NCI-H146 (cell line): Measurements from ENCODE around the gene SMOC1.
A peak's percentile ranks its signal among the peaks of the same experiment; 100 is the strongest.

Experiments
- DNase-seq: peaks from one replicate; lab custom pipeline; 2025; lab: John Stamatoyannopoulos, UW

Gene SMOC1

GRCh38 chr14:70045310-70045709 is 166.1 kb downstream of the SMOC1 start:
- no peak for DNase-seq

GRCh38 chr14:70045844-70046535 is 166.8 kb downstream of the SMOC1 start:
- DNase-seq, result peak; percentile 84

GRCh38 chr14:70047598-70048312 is 168.5 kb downstream of the SMOC1 start:
- DNase-seq, result no peak

- no peak for DNase-seq
These were observed 169.1 kb downstream of the SMOC1 start for GRCh38 chr14:70048313-70048654.

DNA sequence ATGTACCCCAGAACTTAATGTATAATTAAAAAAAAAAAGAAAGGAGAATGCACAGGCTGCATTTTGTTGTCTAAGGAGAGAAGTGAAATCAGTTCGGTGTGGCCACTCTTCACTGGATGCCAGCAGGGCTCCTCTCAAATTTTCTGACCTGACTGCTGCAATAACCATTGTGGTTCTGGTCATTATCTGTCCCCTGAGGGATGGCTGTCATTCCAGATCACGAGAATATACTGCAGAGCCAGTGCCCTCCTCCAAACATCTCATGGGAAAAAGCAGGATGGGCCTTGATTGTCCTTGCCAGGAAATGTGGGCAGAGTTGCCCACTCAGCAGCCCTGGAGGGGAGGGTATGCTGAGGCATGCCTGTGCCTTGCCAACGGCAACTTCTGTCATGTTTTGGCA is 170.4 kb downstream of the SMOC1 start:
- DNase-seq, result no peak

DNA sequence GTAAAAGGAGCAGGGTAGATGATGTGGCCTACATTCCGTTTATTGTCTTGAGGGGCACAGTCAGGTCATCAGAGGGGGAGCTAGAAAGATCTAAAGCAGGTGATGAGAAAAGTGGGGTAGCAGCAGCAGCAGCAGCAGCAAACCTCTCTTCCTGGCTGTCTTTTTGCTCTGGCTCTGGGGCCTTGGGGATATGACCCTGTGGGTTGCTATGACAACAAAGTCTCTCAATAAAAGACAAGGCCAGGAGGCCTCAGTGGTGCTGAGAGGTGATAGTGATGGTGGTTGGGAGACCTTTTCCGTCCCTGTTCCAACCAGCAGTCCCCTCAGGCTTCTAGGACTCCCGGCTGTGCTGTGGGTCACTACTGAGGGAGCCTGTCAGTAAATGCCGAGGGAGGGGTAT is 170.9 kb downstream of the SMOC1 start:
- DNase-seq, result no peak

GRCh38 chr14:70052990-70053389 is 173.8 kb downstream of the SMOC1 start:
- no peak for DNase-seq

DNA sequence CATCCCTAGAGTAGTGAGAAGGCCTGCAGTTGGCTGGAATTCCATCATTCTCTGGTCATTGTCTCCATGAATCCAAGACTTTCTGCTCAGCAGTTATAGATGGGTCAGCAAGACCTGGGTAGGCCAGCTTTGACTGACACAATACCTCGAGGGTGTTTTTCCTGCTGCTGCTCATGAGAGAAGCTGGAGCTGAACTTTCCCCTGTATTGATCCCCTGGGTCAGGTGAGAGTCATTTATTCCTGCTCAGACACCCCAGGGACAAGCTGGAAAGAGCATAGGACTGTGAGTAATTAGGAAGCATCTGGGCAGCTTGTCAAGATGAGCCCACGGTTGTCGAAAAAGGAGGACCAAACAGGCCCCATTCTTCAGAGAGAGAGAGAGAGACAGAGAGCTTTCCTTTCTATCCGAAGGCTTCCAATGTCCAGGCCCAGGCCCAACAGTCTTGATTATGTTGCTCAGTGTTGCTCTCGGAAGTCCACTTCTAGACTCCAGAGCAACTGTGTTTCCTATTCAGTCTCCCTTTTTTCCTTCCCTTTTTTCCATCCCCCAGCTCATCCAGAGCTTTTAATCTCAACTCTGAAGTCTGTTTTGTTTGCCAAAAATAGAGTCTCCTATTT is 178.4 kb downstream of the SMOC1 start:
- DNase-seq, result no peak

DNA sequence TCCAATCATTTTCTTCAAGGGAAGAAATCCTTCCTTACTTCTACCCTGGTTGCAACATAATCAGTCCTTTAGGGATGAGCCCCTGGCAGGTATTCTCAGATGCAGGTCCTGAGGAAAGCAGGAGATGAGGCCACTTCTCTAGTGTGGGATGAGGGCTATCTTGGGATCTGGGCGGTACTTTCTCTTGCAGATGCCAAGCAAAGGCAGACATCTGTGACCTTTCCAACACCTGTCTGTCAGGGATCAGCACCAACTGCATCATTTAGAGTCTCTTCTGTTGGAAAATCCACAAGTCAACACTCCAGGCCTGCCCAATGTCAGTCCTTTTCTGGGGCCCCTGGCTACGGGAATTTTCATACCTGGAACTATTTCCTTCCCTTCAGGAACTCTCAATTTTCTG is 180.3 kb downstream of the SMOC1 start:
- DNase-seq, result no peak

- DNase-seq, result no peak
These were observed 181.9 kb downstream of the SMOC1 start for GRCh38 chr14:70061108-70061507.

DNA sequence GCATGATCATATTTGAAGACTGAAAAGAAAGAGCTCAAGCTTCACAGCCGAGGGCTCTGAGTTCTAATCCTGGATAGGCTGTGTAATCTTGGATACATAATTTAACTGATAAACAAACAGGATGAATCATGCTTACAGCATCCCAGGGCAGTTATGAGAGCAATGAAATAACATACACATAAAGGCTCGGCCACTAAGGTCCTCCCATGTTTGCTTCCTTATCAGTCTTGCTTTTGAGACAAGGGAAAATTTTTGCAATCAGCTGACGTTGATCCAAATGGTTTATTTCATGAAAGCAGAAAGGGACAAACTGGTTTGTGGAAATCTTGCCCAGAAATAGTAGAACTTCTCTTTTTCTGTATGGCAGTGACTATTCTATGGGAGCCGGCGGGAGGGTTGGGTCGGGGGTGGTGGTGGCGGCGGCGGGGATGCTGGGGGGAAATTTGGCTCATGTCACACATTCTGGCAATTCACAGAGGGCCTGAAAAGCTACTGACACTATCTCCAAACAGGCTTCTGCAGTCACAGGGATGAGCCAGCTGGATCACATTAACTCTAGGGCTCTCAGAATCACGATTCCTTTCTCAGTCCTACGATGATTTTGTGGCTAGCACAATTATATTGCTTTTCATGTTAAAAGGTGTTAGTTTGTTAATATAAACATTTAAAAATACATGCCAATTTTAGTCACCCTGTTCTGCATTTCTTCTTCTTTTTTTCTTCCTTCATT is 185.1 kb downstream of the SMOC1 start:
- DNase-seq, result no peak

DNA sequence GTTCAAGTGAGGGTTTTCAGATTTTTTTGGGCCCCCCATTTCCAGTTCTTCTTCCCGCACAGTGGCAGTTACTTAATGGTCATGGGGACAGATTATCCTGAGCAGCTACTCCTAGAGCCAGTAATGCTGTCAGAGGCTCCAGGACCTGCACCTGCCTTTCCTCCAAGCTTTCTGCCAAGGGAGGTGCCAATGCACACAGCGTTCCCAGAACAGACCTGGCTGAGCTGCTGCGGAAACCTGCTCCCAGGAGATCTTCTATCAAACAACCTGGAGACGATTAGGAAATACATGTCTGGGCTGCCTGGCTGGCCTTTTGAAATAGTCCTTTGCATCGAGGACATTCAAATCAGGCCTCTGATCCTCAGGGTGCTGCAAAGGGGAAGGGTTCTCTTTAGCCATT is 188.6 kb downstream of the SMOC1 start:
- no peak for DNase-seq

GRCh38 chr14:70069186-70069585 is 190.0 kb downstream of the SMOC1 start:
- no peak for DNase-seq

- peak; percentile 69 for DNase-seq
These were observed 194.8 kb downstream of the SMOC1 start for GRCh38 chr14:70073924-70074566.

DNA sequence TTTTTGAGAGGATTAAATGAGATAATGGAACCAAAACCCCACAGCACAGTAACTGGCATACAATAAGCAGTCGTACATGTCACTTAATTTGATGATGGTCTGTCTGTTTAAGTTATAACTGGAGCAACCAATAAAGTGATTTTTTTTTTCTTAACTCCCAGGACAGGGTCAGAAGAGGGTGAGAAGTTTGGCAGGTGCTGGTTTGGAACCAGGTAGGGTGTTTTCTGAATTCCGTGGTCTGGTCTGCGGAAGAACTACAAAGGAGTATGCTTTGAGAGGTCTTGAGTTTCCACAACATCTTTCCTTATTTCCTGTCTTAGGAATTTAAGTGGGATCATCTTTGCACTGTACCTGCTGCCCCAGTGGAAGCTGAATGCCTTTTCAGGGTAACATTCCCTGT is 197.8 kb downstream of the SMOC1 start:
- DNase-seq, result no peak

GRCh38 chr14:70077720-70078119 is 198.5 kb downstream of the SMOC1 start:
- peak; percentile 11 for DNase-seq

- DNase-seq, result no peak
These were observed 199.1 kb downstream of the SMOC1 start for GRCh38 chr14:70078329-70078728.

- no peak for DNase-seq
These were observed 200.9 kb downstream of the SMOC1 start for GRCh38 chr14:70080076-70080475.
